HG03378 (cell line): Measurements from ENCODE around the gene MIB2.
"Not testable (repeated sequence)": the region's sequence is repeated elsewhere in the genome, so short reads cannot be mapped to it uniquely, and the experiment has no call there.

Experiments
- ATAC-seq: cut with Tn5 transposase; IDR thresholded peaks from one replicate; pipeline ENCODE4 v1.9.1; 2021; ENCODE audit warnings: mild to moderate bottlenecking, moderate library complexity; ENCODE audit not compliant: unreplicated experiment

The MIB2 gene

DNA sequence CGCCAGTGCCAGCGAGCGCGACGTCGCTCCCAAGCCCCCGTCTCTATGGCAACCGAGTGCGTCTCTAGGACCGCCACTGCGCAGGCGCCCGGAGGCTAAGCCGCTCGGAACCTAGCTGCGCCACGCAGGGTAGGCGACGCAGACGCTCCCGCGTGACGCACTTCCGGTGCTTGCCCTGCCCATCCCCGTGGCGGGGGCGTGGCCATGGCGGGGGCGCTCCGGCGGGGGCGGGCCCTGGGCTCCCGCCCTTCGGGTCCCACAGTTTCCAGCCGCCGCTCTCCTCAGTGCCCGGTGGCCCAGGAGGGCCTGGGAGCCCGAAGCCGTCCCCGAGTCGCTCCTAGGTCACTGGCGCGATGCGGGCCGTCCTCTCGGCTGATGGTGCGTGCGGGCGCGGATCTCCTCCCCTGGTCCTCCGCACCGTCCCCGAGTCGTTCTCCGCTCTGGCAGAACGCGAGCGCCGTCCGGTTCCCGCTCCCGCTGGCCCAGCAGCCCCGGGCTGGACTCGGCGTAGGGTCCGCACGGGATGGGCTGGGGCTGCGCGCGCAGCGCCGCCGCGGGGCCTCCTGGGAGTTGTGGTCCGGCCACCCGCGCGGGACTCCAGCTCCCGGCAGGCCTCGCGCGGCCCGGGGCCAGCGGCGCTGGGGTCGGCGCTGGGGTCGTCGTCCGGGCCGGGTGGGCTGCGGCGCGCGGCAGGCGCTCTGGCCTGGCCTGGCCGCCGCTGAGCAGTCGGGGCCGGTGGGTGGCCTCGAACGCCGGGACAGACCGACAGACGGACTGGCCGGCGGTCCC, at the start of gene MIB2:
Gene MIB2, plus strand, starts transcription at position 245 of the 789 bp plus-strand sequence. CDS start 7,953 bp downstream, outside the sequence.
- peak; percentile 69 for ATAC-seq

DNA sequence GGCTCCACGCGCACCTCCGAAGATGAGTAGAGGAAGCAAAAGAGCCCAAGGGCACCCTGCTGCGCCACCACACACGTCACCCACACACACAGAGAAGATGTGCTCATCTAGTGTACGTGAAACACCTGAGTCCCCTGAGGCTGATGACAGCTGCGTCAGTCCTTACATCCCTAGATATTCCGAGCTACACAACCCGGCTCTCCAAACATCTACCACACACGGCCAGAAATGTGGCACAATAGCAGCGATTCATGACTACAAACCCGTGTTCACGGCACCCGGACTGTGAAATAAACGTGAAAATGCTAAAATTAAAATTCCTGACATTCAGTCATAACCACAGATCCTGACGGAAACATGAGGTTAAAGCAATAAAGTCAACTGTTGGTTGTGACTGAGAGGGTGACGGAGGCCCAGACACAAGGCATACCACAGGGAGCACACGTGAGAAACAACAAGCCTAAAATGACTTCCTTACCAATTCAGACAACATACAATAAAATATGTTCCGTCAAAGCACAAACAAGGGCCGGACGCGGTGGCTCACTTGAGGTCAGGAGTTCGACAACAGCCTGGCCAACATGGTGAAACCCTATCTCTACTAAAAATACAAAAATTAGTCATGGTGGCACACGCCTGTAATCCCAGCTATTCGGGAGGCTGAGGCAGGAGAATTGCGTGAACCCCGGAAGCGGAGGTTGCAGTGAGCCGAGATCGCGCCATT, 48.0 kb upstream of the MIB2 start:
- no peak for ATAC-seq

- no peak for ATAC-seq
These were observed 47.4 kb upstream of the MIB2 start for GRCh38 chr1:1567891-1568291.

DNA sequence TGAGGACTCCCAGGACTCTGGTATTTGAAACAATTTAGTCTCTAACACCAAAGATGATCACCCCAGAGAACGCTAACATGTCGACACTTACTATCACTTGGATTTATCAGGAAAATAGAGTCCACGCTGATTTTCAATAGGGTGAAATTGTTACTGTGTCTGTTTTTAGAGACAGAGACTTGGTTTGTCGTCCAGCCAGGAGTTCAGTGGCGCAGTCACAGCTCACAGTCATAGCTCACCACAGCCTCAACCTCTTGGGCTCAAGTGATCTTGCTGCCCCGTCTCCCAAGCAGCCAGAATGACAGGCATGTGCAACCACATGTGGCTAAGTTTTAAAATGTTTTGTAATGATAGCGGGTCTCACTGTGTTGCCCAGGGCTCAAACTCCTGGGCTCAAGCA, 46.0 kb upstream of the MIB2 start:
- no peak for ATAC-seq

DNA sequence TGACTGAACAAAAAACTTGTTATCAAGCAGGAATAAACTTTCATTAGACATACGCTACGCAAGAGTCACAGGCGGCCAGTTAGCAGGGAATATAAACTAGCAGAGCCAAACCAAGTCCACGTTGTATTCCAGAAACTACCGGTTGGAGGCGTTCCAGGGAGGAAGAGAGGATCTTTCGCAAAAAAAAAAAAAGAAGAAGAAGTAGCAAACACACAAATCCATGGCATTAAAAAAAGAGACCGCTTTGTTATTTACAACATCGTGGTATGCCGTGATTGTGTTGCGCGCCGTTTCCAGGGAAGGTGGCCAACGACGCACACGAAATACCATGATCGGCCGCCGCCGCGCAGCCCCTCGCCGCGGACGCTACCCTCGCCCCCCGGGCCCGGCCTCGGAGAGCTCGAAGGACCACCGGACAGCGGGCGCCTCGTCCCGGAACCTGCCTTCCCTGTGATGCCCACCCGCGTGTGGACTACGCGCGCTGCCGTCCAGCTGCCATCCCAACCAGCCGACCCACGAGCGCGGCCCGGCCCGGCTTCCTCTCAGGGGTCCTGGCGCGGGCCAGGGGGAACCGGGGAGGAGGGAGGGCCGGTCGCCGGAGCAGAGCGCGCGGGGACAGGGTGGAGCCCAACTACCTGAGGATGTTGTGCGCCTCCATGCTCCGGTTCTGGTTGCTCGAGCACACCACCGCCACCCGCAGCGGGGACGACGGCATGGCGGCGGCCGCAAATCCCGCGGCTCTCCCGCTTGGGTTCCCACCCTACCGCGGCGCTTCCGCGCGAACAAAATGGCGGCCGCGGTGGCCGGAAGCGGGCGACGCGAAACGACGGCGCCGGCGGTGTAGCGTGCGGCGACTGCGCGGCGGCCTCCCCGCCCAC, 41.2 kb upstream of the MIB2 start:
- peak; percentile 35 for ATAC-seq

DNA sequence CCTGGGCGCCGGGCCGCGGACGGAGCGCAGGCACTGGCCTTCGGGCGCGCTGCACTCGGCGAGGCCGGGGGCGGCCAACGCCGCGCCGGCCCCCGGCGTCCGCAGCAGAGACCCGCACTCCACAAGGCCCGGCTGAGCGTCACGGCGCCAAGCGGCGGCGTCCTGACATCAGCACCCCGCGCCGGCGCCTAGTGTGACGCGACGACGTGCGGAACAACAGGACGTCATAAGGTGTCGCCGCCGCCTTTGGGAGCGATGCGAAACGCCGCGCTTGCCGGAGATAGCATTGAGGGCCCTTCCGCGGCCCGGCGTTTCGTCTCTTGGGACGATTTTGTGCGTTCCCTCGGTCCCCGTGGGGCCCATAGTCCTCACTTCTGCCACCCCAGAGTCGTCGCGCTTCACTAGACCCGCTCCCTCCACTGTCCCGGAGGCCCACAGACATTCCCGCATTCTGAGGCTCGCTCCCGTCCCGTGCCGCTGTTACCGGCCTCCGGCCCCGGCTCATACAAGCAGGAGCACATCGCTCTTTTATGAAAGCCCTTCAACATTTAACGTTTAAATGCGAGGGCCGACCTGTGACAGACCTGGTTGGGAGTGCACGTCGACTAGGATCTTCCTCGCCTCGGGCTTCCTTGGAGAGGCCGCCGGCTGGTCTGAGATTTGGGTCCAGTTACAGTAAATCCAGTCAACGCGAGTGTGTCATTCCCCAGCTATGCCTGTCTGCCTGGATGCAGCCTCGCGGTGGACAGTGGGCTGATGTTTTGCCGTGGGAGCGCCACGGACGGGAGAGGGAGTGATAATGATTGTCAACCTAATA, 40.4 kb upstream of the MIB2 start, which contains the start of gene SSU72:
Gene SSU72, minus strand, starts transcription at position 143 of the 817 bp plus-strand sequence. CDS start 306 bp downstream, outside the sequence.
- peak; percentile 61 for ATAC-seq

DNA sequence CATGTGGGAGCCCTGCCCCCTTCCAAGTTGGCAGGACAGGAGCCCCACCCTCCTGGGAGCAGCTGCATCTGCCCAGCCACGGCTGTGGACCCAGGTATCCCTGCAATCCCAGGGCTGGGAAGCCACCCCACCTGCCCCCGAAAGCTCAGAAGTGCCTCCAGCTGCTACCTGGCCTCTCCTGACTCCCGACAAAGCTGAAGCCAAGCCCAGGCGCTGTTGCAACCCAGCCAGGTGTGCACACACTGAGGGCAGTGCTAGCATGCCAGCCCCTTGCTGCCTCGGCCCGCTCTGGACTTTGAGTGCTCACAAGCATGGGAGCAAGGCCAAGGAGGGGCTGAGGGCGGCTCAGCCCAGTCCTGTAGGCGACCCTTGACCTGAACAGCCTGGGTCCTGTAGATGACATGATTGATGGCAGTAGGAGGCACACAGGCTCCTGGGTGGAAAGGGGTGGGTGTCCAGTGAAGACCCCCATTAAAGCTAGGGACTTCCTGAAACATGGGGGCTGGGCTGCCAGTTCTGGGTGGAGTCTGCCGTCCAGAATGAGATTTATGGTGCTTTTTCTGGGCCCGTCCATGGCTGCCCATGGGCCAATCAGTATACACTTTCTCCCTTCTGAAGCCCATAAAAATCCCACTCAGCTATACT, 37.8 kb upstream of the MIB2 start:
- no peak for ATAC-seq

GRCh38 chr1:1578371-1578940, 36.8 kb upstream of the MIB2 start:
- ATAC-seq = no peak

- ATAC-seq = no peak
These were observed 32.5 kb upstream of the MIB2 start for GRCh38 chr1:1582585-1583346.

DNA sequence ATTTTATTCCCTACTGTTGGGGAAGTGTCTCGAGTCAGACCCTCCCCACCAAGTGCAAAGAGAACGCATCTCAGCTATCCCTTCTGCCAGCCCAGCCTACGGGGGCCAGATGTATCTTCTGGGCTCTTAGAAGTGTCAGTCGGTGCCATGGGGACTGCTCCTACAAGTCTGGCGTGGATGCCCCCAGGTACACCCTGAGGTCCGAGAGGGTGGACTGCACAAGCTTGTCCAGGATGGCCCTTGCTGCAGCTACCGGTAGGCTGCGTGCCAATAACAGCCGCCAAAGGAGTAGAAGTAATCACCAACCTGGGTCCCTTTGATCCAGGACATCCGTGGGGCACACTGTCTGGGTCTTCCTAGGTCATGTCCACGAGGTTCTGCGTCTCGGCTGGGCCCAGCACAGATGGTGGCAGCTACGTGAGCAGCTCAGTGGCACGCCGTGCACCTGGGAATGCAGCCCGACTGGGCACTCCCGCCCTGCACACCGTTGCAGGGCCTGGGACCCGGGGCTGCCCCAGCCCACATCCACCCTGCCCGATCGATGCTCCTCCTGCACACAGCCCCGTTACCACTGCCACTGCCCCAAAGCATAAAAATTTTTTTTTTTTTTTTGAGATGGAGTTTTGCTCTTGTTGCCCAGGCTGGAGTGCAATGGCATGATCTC, 31.8 kb upstream of the MIB2 start:
- no peak for ATAC-seq

DNA sequence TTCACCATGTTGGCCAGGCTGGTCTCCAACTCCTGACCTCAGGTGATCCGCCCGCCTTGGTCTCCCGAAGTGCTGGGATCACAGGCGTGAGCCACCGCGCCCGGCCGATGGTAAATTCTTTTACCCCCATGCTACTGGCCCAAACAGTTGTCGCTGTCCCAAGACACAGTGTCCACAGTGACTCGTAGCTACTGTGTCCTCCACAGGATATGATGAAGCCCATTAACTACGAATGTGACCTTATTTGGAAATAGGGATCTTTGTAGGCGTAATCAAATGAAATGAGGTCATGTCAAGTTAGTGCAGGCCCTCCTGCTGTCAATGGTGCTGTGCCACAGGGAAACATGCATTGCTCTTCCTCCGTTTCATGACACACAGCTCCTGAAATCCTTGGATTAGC, 23.8 kb upstream of the MIB2 start:
- no peak for ATAC-seq

GRCh38 chr1:1593834-1594601, 21.3 kb upstream of the MIB2 start:
- ATAC-seq = no peak

GRCh38 chr1:1594602-1595260, 20.6 kb upstream of the MIB2 start:
- no peak for ATAC-seq

DNA sequence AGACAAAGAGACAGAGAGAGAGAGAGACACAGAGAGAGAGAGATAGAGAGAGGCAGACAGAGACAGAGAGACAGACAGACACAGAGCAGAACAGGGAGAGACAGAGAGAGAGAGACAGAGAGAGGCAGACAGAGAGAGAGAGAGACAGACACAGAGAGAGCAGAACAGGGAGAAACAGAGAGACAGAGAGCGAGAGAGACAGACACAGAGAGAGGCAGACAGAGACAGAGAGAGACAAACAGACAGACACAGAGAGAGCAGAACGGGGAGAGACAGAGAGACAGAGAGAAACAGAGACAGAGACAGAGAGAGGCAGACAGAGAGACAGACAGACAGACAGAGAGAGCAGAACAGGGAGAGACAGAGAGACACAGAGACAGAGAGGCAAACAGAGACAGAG, 20.0 kb upstream of the MIB2 start:
- not testable (repeated sequence) for ATAC-seq

DNA sequence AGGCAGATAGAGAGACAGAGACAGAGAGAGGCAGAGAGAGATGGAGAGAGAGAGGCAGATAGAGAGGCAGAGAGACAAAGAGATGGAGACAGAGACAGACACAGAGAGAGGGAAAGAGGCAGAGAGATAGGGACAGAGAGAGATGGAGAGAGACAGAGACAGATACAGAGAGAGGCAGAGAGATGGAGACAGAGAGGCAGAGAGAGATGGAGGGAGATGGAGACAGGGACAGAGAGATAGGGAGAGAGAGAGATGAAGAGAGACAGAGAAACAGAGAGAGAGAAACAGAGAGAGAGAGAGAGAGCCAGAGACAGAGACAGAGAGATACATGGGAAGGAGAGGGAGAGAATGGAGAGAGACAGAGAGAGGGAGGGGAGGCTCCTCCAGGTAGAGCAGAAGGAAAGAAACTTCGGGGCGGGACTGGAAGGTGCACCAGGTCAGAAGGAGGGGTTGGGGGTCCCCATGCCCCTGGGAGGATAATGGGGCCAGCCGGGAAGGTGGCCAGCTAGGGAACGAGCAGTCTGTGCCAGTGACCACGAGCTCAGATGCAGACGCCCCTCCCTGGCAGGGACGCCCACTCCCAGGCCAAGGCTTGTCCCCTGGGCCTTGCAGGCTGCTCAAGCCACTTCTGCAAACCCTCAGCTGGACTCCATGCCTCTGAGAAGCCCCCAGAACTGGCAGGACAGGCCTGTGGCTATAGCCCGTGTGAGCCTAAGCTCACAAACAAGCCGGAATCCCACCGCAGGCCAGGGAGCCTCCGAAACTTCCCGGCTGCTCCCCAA, 18.6 kb upstream of the MIB2 start:
- no peak for ATAC-seq

GRCh38 chr1:1597275-1597930, 17.9 kb upstream of the MIB2 start:
- ATAC-seq = no peak
